HG02884 (cell line): ENCODE measurements around the gene ARHGEF10L.

ENCODE experiments used
- ATAC-seq: cut with Tn5 transposase; IDR thresholded peaks from one replicate; pipeline ENCODE4 v1.9.1; 2021; ENCODE audit warnings: mild to moderate bottlenecking, moderate library complexity; ENCODE audit not compliant: unreplicated experiment

The ARHGEF10L gene

GRCh38 chr1:17521946-17522612, 17.4 kb upstream of the ARHGEF10L start:
- ATAC-seq = no peak

DNA sequence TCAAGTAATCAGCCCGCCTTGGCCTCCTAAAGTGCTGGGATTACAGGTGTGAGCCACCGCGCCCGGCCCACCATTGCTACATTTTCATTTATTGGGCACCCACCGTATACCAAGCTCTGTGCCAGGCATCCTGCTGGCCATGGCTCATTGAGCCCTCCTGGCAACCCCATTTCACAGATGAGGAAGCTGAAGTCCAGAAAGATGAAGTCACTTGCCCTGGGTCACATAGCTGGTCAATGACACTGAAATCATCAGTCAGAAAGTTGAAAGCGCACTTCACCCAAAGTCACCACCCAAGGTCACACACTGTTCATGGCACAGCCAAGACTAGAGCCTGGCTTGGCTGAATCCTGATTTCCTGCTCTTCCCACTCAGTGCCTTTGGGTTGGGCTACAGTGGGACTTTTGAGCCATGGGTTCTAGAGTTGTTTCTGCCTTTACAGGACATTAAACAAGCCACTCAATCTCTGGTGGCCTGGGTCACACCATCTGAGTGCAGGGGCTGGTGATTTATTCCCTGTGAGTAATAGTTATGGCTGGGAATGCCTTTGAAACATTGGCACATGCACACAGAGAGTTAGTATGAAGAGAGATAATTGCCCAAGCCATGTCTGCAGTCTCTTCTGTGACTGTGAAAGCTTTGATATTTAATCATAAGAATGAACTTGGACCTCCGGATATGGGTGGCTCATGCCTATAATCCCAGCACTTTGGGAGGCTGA, 16.0 kb upstream of the ARHGEF10L start:
- ATAC-seq = no peak

DNA sequence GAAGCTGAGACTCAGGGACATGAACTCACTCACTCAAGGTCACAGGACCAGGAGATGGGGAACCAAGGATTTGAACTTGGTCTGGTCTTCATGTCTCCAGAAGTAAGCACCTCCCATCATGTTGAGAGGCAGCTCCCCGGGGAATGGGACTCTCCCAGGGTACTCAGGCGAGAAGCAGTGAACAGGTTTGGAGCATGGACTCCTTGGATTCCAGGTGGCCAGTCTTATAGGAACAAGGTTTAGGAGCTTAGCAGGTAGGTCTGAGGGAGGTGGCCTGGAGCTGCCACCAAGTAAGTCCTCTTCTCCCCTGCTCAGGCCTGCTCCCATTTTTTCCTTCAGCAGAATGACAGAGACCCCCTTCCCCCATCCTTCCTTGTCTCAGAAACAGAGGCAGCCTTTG, 14.9 kb upstream of the ARHGEF10L start:
- ATAC-seq = no peak

DNA sequence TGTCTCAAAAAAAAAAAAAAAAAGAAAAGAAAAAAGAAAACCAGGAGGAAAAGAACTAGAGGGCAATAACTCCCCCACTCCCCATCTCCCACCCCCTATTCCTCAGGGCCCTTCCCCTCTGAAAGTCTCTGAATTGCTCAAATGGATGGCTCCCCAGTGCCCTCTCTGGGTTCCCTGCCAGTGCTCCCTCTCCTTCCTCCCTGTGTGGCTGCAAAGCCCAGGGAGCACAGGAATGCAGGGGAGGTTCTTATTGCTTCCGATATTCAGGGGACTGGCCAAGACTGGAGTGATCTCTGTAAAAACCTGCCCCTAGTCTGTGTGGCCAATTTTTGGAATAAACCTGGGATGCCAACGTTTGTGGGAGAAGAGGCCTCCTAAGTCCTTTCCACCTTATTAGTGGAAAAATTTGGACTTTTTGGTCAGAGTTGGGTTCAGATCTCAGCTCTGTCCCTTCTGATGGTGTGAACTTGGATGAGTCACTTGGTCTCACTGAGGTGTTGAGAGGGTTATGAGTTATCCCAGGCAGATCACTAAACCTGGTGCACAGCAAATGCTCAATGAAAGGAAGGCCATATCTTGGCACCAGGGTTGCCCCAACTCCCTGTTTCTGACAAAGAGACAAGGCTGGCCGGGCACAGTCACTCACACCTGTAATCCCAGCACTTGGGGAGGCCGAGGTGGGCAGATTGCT, 13.4 kb upstream of the ARHGEF10L start:
- ATAC-seq = no peak

DNA sequence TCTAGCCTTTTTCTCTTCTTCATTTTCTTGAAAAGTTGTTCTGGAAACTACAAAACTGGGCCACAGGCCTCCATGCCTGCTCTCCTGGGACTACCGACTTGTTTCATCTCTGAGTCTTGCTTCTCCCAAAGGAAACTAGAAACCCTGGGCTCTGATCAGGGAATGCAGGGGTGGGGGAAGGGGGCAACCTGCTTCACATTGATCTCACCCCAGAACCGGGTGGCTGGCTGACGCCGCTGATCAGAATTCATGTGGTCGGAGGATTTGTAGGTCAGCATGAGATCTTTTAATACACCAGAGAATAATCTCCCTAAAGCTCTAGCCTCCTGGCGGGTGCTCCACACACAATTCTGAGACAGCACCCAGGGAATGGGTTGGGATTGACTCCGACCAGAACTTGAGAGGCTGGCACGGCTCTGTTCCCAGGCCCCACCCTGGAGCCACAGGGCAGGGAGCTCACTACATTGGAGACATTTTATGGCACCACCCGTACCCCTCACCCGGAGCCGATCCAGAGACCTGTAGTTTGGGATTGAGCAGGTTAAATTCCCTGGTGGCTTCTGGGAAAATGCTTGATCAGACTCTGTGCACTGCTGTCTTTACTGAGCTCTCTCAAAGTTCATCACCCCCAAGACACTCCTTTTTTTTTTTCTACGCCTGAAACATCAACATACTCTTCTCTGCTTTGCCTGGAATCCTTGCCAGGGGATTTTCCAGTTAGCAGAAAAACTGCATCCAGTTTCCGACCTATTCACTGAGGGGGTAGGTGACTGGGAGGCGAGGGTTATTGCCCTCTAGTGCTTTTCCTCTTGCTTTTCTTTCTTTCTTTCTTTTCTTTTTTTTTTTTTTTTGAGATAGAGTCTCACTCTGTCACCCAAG, 12.2 kb upstream of the ARHGEF10L start:
- ATAC-seq = no peak

DNA sequence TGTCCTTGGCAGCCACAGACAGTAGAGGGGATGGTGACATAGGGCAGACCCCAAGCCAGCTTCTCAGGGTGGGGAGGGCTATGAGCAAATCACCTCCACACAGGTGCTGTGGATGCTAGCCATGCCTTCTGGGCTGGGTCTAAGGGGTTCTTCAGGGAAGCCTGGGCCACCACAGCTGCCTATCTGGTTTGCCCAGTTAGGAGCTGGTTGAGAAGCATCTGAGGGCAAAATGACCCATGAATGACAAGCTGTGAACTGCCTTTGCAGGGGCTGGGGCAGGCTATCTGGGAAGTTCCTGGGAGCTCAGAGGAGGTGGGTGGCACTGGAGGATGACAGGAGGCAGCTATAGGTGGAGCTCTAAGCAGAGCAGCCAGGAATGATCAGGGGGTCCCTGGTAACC, 10.1 kb upstream of the ARHGEF10L start:
- no peak for ATAC-seq

DNA sequence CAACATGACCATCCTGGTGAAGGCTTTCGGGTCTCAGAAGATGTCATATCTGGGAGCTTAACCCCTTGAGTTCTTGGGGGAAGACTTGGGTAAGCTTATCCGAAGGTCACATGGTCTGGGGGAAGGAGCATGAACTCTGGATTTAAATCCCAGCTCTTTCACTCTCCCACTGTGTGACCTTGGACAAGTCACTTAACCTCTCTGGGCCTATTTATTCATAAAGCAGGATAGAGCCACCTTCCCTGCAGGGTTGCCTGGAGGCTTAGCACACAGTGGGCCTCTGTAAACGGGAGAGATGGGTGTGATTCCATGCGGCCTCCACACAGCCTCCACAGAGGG, 8.2 kb upstream of the ARHGEF10L start:
- no peak for ATAC-seq

DNA sequence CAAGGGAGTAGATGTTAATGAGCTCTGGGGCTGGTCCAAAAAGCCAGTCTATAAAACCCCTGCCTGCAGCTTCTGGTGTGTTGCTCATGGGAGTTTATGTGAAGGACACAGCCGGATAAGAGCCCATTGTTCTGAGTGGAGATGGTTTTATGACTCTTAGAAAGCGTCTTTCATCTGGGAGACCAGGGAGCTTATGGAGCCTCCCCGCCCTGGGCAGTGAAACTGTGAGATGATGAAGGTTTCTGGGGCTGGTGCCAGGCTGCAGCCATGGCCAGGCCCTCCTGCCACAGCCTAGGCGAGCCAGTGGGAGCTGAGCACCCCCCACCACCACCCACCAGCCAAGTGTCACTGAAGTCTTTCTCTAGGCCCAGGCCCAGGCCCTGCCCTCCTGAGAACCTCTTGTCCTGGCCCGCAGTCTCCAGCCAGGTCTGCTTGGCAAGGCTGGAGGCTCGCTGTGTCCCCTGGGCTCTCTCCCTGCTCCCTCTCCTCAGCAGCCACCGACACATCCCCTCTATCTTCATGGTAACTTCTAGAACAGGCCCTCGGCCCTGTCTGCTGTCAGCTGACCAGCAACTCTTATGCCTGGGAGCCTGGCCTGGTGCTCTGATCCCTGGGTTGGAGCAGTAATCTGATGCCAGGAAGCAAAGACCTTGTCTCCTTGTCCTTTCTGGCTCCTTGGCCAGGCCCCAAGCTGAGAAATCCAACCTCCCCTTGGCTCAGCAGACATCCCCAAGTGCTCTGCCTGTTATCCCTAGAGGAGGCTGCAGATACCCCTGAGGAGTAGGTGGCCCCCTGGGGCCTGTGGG, 7.6 kb upstream of the ARHGEF10L start:
- ATAC-seq = no peak

DNA sequence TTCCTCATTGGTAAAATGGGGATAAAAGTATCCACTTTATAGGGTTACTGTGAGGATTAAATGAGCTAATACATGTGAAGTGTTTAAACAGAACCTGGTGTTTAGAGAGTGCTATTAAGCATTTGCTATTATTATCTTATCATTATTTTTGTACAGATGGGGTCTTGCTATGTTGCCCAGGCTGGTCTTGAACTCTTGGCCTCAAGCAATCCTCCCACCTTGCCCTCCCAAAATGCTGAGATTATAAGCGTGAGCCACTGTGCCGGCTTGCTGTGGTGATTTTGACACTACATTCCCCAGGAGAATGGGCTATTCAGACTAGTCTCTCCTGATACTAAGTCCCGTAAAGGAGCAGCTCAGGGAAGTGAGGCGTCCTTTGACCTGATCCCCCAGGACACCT, 6.3 kb upstream of the ARHGEF10L start:
- ATAC-seq = no peak

GRCh38 chr1:17535300-17535936, 4.1 kb upstream of the ARHGEF10L start:
- no peak for ATAC-seq

DNA sequence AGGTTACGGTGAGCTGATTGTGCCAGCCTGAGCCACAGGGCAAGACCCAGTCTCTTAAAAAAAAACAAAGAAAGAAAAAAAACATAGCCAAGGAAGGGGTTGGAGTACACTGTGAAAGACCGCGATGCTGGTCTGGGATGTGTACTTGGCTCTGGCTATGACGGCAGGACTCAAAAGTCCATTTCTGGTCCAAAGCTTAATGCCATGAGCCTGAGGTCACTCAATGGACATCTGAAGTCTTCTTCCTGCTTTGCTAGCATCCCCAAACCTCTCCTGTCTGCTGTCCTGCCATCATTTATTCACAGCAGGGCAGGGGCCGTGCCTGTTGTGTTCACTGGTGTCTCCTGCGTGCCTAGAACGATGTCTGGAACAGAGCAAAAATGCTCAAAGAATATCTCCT, 1.5 kb upstream of the ARHGEF10L start:
- no peak for ATAC-seq

DNA sequence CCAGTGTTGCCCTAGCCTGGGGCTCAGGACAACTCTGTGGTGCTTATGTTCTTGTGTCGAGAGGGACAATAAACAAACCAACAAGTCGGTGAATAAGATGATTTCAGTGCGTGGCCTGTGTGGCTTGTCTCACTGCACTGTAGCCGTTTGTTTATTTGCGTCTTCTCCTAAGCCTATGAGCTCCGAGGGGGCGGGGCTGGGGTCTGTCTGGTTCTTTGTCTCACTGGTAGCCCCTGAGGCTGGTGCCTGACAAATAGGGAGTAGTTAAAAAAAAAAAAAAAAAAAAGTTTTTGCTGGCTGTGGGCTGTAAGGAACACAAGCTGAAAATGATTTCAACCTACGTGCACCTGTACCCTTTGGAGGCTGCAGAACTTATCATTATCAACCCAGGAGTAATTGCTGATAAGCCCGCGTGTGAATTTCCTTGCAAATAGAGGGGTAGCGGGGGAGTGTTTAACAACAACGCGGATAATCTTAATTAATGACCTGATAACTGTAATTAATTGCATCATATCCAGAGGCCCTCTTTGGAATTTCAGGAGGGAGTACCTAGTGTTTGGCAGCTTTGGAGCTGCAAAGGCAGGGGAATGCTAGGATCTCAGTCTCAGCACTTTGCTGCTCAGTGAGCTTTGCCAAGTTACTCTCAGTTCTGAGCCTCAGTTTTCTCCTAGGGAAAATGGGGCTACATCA, 925 bp upstream of the ARHGEF10L start:
- no peak for ATAC-seq

DNA sequence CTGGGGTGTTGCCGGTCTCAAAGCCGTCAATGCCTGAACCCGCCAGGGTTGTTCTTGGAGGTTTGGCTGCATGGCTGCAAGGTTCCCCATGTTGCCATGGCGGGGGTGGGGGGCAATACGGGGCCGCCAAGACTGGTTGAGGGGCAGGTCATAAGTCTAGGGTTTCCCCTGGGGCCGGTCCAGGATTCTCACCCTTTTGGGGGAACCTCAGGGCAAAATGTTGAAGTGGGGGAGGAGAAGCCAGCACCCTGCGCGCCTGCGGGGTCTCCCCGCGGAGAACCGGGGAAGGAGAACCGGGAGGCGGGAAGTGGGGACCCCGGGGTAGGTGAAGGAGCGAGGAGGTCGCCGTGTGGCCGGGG, 401 bp upstream of the ARHGEF10L start:
- ATAC-seq = no peak

DNA sequence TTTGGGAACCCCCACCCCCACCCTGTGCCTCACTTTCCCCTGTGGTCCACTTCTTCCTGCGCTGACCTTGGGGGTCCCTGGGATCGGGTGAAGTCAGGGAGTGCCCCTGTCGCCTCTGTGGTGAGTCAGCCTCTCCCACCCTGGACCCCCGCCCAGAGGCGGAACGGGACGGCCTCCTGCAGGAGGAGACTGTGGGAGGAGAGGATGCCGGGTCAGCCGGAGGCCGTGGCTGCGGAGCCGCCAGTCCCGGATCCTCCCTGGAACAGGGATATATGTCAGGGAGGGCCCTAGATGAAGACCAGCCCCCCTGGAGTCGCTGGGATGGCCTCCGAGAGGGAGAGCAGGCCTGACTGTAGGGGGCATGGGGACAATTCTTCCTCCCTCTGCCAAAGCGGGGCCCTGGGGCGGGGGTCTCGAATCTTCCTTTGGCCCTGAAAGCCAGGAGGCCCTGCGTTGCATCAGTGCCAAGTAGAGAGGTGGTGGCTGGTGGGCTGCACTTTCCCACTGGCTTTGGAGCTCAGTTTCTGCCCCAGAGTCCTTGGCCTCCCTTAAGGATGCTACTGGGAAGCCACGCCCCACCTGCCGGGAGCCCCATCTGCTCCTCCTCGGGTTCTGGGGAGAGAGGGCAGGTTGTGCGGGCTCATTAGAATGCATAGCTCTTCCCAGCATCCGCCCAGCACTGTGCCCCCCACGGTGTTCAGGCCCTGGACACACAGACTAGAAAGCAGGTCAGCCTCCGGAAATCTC, 930 bp downstream of the ARHGEF10L start:
- ATAC-seq = no peak

- ATAC-seq = no peak
These were observed 3.1 kb downstream of the ARHGEF10L start for GRCh38 chr1:17542645-17543044.

GRCh38 chr1:17544776-17545350, 5.4 kb downstream of the ARHGEF10L start:
- ATAC-seq = no peak

DNA sequence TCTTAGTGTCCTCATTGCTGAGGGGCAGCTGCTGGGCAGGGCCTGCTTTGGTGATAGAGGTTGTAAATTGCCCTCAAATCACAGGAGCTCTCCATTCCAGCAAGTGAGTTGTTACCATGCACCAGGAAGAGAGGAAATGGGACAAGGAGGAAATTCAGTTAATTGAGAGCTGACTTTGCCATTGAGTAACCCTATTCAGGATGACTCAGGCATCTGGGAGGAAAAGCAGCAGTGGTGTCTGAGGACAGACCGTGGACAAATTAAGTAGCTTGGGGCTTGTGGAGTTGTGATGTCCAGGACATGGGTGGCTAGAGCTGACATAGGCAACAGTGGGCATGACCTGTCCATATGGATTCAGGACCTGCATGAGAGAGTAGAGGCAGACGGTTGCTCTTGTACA, 5.9 kb downstream of the ARHGEF10L start:
- ATAC-seq = no peak

- no peak for ATAC-seq
These were observed 7.6 kb downstream of the ARHGEF10L start for GRCh38 chr1:17546946-17547670.
